Osteoblast (primary cell): ENCODE data around the gene HIGD2A. TPM values are rescaled to one million over a fixed set of nuclear protein-coding genes. Genes with fewer than 3 reads are reported as not detected.

Experiments used
- DNase-seq: peaks from one replicate; pipeline ENCODE4 v3.0.0; 2011; ENCODE audit warnings: low spot score, mixed read lengths; ENCODE audit not compliant: insufficient read length; ENCODE audit errors: missing footprints
- H2AFZ ChIP-seq: 2 replicates; pipeline ENCODE4 v1.6.0; 2011; ENCODE audit warnings: mild to moderate bottlenecking, low read length
- H3K27ac ChIP-seq: 2 replicates; pipeline ENCODE4 v1.5.1; 2011; ENCODE audit warnings: mild to moderate bottlenecking, low read depth, low read length, moderate library complexity
- H3K27me3 ChIP-seq: 2 replicates; pipeline ENCODE4 v1.6.0; 2012; ENCODE audit warnings: mild to moderate bottlenecking, control low read depth, inconsistent platforms, low read length, moderate library complexity; ENCODE audit not compliant: insufficient read depth
- H3K36me3 ChIP-seq: 2 replicates; pipeline ENCODE4 v1.5.1; 2011; ENCODE audit warnings: mild to moderate bottlenecking, low read length, control low read depth, moderate library complexity; ENCODE audit not compliant: insufficient read depth
- H3K4me1 ChIP-seq: 2 replicates; pipeline ENCODE4 v1.5.1; 2011; ENCODE audit warnings: mild to moderate bottlenecking, low read length, control low read depth, moderate library complexity; ENCODE audit not compliant: insufficient read depth
- H3K4me2 ChIP-seq: 2 replicates; pipeline ENCODE4 v1.6.0; 2011; ENCODE audit warnings: mild to moderate bottlenecking, low read length; ENCODE audit not compliant: insufficient read depth
- H3K4me3 ChIP-seq: fragments of 200-600 bp; sonication (generic); 3 replicates; pipeline ENCODE4 v1.5.1; 2012; ENCODE audit warnings: mild to moderate bottlenecking, low read length, inconsistent platforms; ENCODE audit not compliant: insufficient read depth
- H3K79me2 ChIP-seq: 2 replicates; pipeline ENCODE4 v1.6.0; 2012; ENCODE audit warnings: mild to moderate bottlenecking, low read length, control low read depth, inconsistent platforms; ENCODE audit not compliant: insufficient read depth
- H3K9me3 ChIP-seq: 2 replicates; pipeline ENCODE4 v1.5.1; 2011; ENCODE audit warnings: low read depth, low read length, control low read depth
- H4K20me1 ChIP-seq: 2 replicates; pipeline ENCODE4 v1.6.0; 2012; ENCODE audit warnings: mild to moderate bottlenecking, low read length, control low read depth; ENCODE audit not compliant: insufficient read depth
- total RNA-seq: library from RNA; depleted of rRNA; stranded (reverse); fragments of >200 nt; gene quantifications from 2 replicates; pipeline ENCODE4 v1.2.3, GENCODE V29; 2012
- TF ChIP-seq, protein P1 (sequence below): IDR thresholded peaks from 2 replicates; pipeline ENCODE4 v1.5.1; 2011; ENCODE audit warnings: mild to moderate bottlenecking, low read depth, low read length, moderate library complexity; ENCODE audit errors: extremely low read depth

HIGD2A gene
- total RNA-seq, 1 donor = 34.7 TPM

DNA sequence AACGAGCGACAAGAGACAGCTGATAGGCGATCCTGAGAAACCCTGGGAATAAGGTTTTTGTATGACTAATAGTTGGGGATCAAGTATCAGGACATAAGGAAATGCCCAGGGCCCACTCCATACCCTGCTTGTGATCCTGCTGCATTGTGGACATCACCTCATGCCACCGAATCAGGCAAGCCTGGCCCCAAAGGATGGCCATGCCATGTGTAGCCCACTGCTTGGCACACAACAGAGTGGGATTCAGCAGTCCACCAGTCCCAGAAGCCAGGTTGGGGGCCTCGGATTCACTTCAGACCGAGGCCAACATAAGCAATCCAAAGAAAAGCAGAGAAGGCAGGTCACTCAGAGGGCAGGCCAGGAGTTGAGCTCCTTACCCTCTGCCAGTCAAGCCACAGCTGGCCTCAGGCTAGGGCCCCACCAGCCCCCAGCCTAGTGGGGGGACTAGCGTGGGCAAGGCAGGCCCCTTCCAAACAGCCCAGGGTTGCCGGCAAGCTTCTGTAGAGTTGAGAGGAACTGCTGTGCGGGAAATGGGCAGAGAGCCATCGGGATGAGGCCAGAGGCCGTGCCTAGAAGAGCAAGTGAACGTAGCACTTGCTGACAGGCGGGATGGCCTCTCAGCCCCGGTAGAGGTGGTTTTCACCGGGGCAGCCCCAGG, 5.2 kb upstream of the HIGD2A start:
- Histone ChIP-seq H3K9me3 (no peaks in the 10 kb centered on the region), H3K4me3 (no peak overlapping the region), H3K79me2 (peaks cover 35% of the 10 kb centered on the region), H4K20me1 (peaks cover 13% of the 10 kb centered on the region), H2AFZ (no peak overlapping the region), H3K4me2 (no peak overlapping the region), H3K36me3 (peaks cover 40% of the 10 kb centered on the region), H3K4me1 (peaks cover 14% of the 10 kb centered on the region), H3K27ac (no peak overlapping the region), H3K27me3 (no peaks in the 10 kb centered on the region)
- DNase-seq = no peak
- TF ChIP-seq, protein P1, sequence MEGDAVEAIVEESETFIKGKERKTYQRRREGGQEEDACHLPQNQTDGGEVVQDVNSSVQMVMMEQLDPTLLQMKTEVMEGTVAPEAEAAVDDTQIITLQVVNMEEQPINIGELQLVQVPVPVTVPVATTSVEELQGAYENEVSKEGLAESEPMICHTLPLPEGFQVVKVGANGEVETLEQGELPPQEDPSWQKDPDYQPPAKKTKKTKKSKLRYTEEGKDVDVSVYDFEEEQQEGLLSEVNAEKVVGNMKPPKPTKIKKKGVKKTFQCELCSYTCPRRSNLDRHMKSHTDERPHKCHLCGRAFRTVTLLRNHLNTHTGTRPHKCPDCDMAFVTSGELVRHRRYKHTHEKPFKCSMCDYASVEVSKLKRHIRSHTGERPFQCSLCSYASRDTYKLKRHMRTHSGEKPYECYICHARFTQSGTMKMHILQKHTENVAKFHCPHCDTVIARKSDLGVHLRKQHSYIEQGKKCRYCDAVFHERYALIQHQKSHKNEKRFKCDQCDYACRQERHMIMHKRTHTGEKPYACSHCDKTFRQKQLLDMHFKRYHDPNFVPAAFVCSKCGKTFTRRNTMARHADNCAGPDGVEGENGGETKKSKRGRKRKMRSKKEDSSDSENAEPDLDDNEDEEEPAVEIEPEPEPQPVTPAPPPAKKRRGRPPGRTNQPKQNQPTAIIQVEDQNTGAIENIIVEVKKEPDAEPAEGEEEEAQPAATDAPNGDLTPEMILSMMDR = no peak

DNA sequence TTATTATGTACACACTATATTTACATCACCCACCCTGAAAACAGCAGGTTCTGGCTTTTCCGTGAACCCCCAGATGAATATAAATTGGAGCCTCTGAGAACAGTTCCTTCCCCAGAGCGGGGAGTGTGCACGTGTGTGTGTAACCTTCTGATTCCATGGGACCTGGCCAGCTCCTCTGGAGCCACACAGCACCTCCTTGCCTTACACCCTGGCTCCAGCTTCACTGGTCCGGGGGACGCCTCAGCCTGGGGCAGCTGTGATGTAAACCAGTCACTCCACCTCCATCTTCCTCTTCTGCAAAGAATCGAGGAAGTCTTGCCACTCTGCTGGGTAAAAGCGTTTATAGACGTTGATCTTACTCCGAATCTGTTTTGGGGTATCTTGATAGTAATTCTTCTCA, 4.6 kb upstream of the HIGD2A start:
- H3K79me2 ChIP-seq = peaks cover 36% of the 10 kb centered on the region
- no peaks in the 10 kb centered on the region for H3K27me3 ChIP-seq
- DNase-seq = no peak
- TF ChIP-seq, protein P1 = no peak
- H3K9me3 ChIP-seq = no peaks in the 10 kb centered on the region
- peaks cover 13% of the 10 kb centered on the region for H4K20me1 ChIP-seq
- no peak overlapping the region for H3K4me3 ChIP-seq
- peaks cover 14% of the 10 kb centered on the region for H3K4me1 ChIP-seq
- no peak overlapping the region for H2AFZ ChIP-seq
- no peak overlapping the region for H3K4me2 ChIP-seq
- peaks cover 40% of the 10 kb centered on the region for H3K36me3 ChIP-seq
- H3K27ac ChIP-seq = no peak overlapping the region

DNA sequence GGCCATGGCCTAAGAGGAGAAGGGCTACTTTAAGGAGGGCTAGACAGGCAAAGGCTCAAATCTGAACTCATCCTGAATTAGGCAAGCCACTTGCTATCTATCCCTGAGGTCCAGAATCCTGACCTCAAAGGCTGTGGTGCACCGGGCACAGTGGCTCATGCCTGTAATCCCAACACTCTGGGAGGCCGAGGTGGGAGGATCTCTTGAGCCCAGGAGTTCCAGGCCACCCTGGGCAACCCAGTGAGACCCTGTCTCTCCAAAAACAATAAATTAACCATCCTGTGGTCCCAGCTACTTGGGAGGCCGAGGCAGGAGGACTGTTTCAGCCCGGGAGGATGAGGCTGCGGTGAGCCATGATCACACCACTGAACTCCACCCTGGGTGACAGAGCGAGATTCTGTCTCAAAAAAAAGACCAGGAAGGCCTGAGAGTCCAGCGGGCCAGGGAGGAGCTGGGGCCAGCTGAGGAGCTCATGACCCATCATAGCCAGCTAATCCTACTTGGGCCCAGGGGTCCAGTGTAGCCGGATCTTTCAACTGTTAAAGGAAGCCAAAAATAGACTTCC, 4.1 kb upstream of the HIGD2A start:
- Histone ChIP-seq H4K20me1 (peaks cover 13% of the 10 kb centered on the region), H3K36me3 (peaks cover 40% of the 10 kb centered on the region), H3K4me2 (no peak overlapping the region), H2AFZ (no peak overlapping the region), H3K4me3 (no peak overlapping the region), H3K9me3 (no peaks in the 10 kb centered on the region), H3K27ac (no peak overlapping the region), H3K4me1 (peaks cover 15% of the 10 kb centered on the region), H3K79me2 (peaks cover 36% of the 10 kb centered on the region), H3K27me3 (no peaks in the 10 kb centered on the region)
- DNase-seq = no peak
- TF ChIP-seq, protein P1 = no peak

DNA sequence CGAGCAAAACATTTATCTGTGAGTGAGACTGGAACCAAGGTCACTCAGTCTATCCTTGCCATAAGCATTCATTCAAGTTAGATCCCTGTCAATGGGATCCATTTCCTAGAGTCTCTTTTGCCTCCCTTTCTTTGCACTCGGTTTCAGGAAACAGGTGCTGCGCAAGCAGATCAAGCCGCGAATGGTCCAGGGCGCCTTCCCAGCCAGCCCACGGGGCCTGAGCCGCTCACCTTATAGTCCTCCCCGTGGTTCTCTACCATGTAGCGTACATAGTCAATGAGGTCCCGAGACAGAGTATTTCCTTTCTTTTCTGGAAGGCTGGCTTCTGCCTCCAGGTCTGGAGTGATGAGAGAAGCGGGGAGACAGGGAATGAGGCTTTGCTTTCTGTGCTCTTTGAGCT, 3.6 kb upstream of the HIGD2A start:
- Histone ChIP-seq H3K27ac (no peak overlapping the region), H4K20me1 (peaks cover 13% of the 10 kb centered on the region), H3K79me2 (peaks cover 36% of the 10 kb centered on the region), H3K9me3 (no peaks in the 10 kb centered on the region), H3K4me3 (no peak overlapping the region), H3K4me1 (peaks cover 18% of the 10 kb centered on the region), H3K27me3 (no peaks in the 10 kb centered on the region), H2AFZ (no peak overlapping the region), H3K4me2 (no peak overlapping the region), H3K36me3 (peaks cover 40% of the 10 kb centered on the region)
- DNase-seq = no peak
- TF ChIP-seq, protein P1 = no peak
